HepG2 (cell line): Measurements from ENCODE around the gene PSMD12. TPM values are rescaled to one million over a fixed set of nuclear protein-coding genes. Genes with fewer than 3 reads are reported as not detected.

Experiments used
- ASH2L ChIP-seq: fragments of 300-600, 200-600 bp; sonication (generic); IDR thresholded peaks from 2 replicates; pipeline ENCODE4 v1.7.0; 2017; ENCODE audit warnings: low read depth, mild to moderate bottlenecking, moderate library complexity, mixed read lengths, low read length; ENCODE audit not compliant: insufficient read length
- ATF1 ChIP-seq: IDR thresholded peaks from 2 replicates; pipeline ENCODE4 v1.6.1; 2016; ENCODE audit warnings: mild to moderate bottlenecking, control low read depth
- HNRNPH1 ChIP-seq: fragments of 200-400 bp; formaldehyde crosslinking; optimal IDR thresholded peaks from 2 replicates; pipeline ENCODE3; 2017; ENCODE audit warnings: mild to moderate bottlenecking, low read depth, low read length
- NONO ChIP-seq, 2 experiments: fragments of 450-650 bp in 1 of 2; sonication (generic) in 1 of 2; formaldehyde crosslinking in 1 of 2; IDR thresholded peaks in 1 of 2; conservative IDR thresholded peaks in 1 of 2; 2 replicates each; pipeline versions ENCODE4 v1.6.1 to v1.8.0; 2017 to 2022; ENCODE audit warnings: mild to moderate bottlenecking in 1 of 2, missing genetic modification reagents in 1 of 2, moderate library complexity in 1 of 2
- NR2C2 ChIP-seq: sonication (generic); formaldehyde crosslinking; IDR thresholded peaks from 2 replicates; pipeline ENCODE4 v1.4.0; 2020; ENCODE audit warnings: missing genetic modification reagents, mild to moderate bottlenecking, moderate library complexity, borderline replicate concordance
- PRPF4 ChIP-seq: fragments of 200-400 bp; formaldehyde crosslinking; IDR thresholded peaks from 2 replicates; pipeline ENCODE4 v1.6.1; 2016; ENCODE audit warnings: low read length, low read depth; ENCODE audit not compliant: poor library complexity, severe bottlenecking
- RELA ChIP-seq: sonication (generic); formaldehyde crosslinking; IDR thresholded peaks from 2 replicates; pipeline ENCODE4 v1.4.0; 2020; ENCODE audit warnings: missing genetic modification reagents
- SIX1 ChIP-seq: sonication (generic); formaldehyde crosslinking; IDR thresholded peaks from 2 replicates; pipeline ENCODE4 v1.4.0; 2020; ENCODE audit warnings: missing genetic modification reagents, borderline replicate concordance
- SUZ12 ChIP-seq: fragments of 150-350 bp; IDR thresholded peaks from 2 replicates; pipeline ENCODE4 v1.6.1; 2014; ENCODE audit warnings: low read depth, low read length
- ZMAT3 ChIP-seq: sonication (generic); formaldehyde crosslinking; conservative IDR thresholded peaks from 2 replicates; pipeline ENCODE4 v1.7.0; 2021; ENCODE audit warnings: missing genetic modification reagents
- ZNF446 ChIP-seq: sonication (generic); formaldehyde crosslinking; IDR thresholded peaks from 2 replicates; pipeline ENCODE4 v1.5.0; 2020; ENCODE audit warnings: mild to moderate bottlenecking, missing genetic modification reagents
- ZNF562 ChIP-seq: sonication (generic); formaldehyde crosslinking; IDR thresholded peaks from 2 replicates; pipeline ENCODE4 v1.8.0; 2022; ENCODE audit warnings: missing genetic modification reagents, borderline replicate concordance
- polyA plus RNA-seq, 8 experiments: library from polyadenylated mRNA; depleted of rRNA in 3 of 8; stranded (reverse) in 7 of 8; unstranded in 1 of 8; fragments of >200 nt; fragmentation: Illumina TruSeq in 4 of 8; extraction: Trizol in 4 of 8; gene quantifications; 2 replicates each; pipeline versions ENCODE4 v1.2.1 to v1.2.3, GENCODE V29; 2011 to 2016; ENCODE audit warnings: low read depth in 4 of 8, missing spikeins in 1 of 8, mixed read lengths in 1 of 8; ENCODE audit not compliant: insufficient read depth in 1 of 8
- total RNA-seq, 5 experiments: library from RNA; depleted of rRNA; stranded (reverse); fragments of >200 nt; fragmentation: Illumina TruSeq; extraction: Trizol; gene quantifications; 2 replicates each; pipeline ENCODE4 v1.2.3, GENCODE V29; 2016; ENCODE audit warnings: low read depth in 1 of 5
- TF ChIP-seq, protein P1 (sequence below): sonication (generic); formaldehyde crosslinking; IDR thresholded peaks from 2 replicates; pipeline ENCODE4 v1.8.0; 2022; ENCODE audit warnings: missing genetic modification reagents, mild to moderate bottlenecking, borderline replicate concordance
- TF ChIP-seq, protein P2 (sequence below): IDR thresholded peaks from 2 replicates; pipeline ENCODE4 v1.6.1; 2016; ENCODE audit warnings: low read depth, missing genetic modification reagents, missing compliant biosample characterization
- TF ChIP-seq, protein P3 (sequence below): sonication (generic); formaldehyde crosslinking; IDR thresholded peaks from 2 replicates; pipeline ENCODE4 v1.5.1; 2020; ENCODE audit warnings: mild to moderate bottlenecking, missing genetic modification reagents, borderline replicate concordance

Gene PSMD12
- total and polyA plus RNA-seq, 2 of the 13 experiments (the other 11 are each of a cell fraction or from before 2014, with no cell fraction given), result 27.4 to 71.7 TPM

DNA sequence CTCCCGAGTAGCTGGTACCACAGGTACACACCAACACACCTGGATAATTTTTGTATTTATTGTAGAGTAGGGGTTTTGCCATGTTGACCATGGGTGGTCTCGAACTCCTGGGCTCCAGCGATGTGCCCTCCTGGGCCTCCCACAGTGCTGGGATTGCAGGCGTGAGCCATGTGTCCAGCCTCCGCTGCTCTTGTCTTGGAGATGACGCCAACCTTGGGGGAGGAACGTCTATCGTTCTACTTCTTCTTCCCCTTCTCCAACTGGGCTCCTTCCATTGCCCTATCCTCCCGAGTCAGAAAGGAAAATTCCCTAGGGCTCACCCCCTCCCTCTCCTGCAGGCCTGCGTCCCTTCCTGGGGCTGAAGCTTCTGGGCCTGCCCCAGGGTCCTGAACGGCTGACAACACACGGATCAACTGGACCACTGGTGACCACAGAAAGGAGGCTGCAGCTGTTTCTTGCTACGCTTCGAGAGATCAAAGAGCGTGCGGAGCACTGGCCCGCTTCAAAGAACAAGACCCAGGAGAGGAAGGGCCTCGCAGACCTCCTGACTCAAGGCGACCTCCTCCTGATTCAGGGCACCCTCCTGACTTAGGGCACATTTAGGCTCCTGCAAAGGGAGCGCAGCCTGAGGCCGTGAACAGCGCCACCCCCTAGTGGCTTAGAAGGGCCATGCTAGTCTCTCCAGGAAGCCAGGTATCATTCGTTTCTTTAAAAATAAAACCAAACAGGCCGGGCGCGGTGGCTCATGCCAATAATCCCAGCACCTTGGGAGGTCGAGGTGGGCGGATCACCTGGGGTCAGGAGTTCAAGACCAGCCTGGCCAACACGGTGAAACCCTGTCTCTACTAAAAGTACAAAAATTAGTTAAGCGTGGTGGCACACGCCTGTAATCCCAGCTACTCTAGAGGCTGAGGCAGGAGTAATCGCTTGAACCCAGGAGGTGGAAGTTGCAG lies 72.8 kb downstream of the PSMD12 start (continued):
- TF ChIP-seq, protein P1, sequence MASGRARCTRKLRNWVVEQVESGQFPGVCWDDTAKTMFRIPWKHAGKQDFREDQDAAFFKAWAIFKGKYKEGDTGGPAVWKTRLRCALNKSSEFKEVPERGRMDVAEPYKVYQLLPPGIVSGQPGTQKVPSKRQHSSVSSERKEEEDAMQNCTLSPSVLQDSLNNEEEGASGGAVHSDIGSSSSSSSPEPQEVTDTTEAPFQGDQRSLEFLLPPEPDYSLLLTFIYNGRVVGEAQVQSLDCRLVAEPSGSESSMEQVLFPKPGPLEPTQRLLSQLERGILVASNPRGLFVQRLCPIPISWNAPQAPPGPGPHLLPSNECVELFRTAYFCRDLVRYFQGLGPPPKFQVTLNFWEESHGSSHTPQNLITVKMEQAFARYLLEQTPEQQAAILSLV (CRISPR knock-in tag), result peak; percentile 50; the same call in 1 of the 2 replicates
- TF ChIP-seq RELA, result no peak
- no peak for TF ChIP-seq HNRNPH1
- no peak for TF ChIP-seq PRPF4
- no peak for TF ChIP-seq NONO (IDR thresholded peaks at IDR 0.05)
- no peak for TF ChIP-seq NONO (CRISPR knock-in tag; conservative IDR thresholded peaks at IDR 0.05)
- no peak for TF ChIP-seq ATF1 (CRISPR knock-in tag)
- TF ChIP-seq ZMAT3, result no peak
- no peak for TF ChIP-seq ZNF562
- no peak for TF ChIP-seq ZNF446 (CRISPR knock-in tag)
- no peak for TF ChIP-seq SUZ12
- peak; percentile 37 for TF ChIP-seq ASH2L
- no peak for TF ChIP-seq SIX1
- TF ChIP-seq, protein P2, sequence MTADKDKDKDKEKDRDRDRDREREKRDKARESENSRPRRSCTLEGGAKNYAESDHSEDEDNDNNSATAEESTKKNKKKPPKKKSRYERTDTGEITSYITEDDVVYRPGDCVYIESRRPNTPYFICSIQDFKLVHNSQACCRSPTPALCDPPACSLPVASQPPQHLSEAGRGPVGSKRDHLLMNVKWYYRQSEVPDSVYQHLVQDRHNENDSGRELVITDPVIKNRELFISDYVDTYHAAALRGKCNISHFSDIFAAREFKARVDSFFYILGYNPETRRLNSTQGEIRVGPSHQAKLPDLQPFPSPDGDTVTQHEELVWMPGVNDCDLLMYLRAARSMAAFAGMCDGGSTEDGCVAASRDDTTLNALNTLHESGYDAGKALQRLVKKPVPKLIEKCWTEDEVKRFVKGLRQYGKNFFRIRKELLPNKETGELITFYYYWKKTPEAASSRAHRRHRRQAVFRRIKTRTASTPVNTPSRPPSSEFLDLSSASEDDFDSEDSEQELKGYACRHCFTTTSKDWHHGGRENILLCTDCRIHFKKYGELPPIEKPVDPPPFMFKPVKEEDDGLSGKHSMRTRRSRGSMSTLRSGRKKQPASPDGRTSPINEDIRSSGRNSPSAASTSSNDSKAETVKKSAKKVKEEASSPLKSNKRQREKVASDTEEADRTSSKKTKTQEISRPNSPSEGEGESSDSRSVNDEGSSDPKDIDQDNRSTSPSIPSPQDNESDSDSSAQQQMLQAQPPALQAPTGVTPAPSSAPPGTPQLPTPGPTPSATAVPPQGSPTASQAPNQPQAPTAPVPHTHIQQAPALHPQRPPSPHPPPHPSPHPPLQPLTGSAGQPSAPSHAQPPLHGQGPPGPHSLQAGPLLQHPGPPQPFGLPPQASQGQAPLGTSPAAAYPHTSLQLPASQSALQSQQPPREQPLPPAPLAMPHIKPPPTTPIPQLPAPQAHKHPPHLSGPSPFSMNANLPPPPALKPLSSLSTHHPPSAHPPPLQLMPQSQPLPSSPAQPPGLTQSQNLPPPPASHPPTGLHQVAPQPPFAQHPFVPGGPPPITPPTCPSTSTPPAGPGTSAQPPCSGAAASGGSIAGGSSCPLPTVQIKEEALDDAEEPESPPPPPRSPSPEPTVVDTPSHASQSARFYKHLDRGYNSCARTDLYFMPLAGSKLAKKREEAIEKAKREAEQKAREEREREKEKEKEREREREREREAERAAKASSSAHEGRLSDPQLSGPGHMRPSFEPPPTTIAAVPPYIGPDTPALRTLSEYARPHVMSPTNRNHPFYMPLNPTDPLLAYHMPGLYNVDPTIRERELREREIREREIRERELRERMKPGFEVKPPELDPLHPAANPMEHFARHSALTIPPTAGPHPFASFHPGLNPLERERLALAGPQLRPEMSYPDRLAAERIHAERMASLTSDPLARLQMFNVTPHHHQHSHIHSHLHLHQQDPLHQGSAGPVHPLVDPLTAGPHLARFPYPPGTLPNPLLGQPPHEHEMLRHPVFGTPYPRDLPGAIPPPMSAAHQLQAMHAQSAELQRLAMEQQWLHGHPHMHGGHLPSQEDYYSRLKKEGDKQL (CRISPR knock-in tag), result no peak
- TF ChIP-seq, protein P3, sequence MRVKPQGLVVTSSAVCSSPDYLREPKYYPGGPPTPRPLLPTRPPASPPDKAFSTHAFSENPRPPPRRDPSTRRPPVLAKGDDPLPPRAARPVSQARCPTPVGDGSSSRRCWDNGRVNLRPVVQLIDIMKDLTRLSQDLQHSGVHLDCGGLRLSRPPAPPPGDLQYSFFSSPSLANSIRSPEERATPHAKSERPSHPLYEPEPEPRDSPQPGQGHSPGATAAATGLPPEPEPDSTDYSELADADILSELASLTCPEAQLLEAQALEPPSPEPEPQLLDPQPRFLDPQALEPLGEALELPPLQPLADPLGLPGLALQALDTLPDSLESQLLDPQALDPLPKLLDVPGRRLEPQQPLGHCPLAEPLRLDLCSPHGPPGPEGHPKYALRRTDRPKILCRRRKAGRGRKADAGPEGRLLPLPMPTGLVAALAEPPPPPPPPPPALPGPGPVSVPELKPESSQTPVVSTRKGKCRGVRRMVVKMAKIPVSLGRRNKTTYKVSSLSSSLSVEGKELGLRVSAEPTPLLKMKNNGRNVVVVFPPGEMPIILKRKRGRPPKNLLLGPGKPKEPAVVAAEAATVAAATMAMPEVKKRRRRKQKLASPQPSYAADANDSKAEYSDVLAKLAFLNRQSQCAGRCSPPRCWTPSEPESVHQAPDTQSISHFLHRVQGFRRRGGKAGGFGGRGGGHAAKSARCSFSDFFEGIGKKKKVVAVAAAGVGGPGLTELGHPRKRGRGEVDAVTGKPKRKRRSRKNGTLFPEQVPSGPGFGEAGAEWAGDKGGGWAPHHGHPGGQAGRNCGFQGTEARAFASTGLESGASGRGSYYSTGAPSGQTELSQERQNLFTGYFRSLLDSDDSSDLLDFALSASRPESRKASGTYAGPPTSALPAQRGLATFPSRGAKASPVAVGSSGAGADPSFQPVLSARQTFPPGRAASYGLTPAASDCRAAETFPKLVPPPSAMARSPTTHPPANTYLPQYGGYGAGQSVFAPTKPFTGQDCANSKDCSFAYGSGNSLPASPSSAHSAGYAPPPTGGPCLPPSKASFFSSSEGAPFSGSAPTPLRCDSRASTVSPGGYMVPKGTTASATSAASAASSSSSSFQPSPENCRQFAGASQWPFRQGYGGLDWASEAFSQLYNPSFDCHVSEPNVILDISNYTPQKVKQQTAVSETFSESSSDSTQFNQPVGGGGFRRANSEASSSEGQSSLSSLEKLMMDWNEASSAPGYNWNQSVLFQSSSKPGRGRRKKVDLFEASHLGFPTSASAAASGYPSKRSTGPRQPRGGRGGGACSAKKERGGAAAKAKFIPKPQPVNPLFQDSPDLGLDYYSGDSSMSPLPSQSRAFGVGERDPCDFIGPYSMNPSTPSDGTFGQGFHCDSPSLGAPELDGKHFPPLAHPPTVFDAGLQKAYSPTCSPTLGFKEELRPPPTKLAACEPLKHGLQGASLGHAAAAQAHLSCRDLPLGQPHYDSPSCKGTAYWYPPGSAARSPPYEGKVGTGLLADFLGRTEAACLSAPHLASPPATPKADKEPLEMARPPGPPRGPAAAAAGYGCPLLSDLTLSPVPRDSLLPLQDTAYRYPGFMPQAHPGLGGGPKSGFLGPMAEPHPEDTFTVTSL (CRISPR knock-in tag), result no peak
- no peak for TF ChIP-seq NR2C2
